Measurements from ENCODE around the gene AHCY.
"Not testable (repeated sequence)": the region's sequence is repeated elsewhere in the genome, so short reads cannot be mapped to it uniquely, and the experiment has no call there.

AHCY gene

DNA sequence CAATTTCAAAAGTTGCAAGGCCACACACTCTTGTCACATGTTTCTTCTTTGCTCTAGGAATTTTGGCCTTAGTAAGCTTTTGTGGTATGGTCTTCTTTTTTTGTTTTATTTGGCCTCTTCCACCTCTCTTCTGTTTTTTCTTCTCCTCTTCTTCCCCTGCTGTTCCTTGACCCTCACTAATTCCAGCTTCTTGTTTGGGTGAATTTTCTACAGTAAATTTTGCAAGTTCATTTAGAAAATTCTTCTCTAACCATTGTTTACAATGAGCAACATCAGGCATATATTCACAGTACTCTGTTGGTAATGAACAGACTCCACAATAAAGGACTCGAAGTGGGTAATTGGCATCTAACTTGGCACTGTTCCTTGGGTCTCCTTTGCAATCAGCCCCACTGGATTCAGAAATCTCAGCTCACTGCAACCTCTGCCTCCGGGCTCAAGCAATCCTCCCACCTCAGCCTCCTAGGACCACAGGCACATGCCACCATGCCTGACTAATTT is 57.0 kb downstream of the AHCY start:
- DNase-seq: no peak
- H3K27me3 ChIP-seq (ENCODE audit: insufficient read depth, low read length): no peaks in the 10 kb centered on the region
- no CpG with 5 or more reads among the region's 2 CpGs for WGBS (ENCODE audit: extremely low coverage, insufficient coverage, insufficient read length)
- no peak overlapping the region for H3K27ac ChIP-seq (ENCODE audit: low read depth, low read length)
- no peak overlapping the region for H3K4ac ChIP-seq (ENCODE audit: low read depth, low read length)
- no peak overlapping the region for H2BK120ac ChIP-seq (ENCODE audit: insufficient read depth, low read length, poor library complexity)
- no peak overlapping the region for H3K23ac ChIP-seq (ENCODE audit: low read length)
- no peak overlapping the region for H2AK5ac ChIP-seq (ENCODE audit: low read length)
- no peaks in the 10 kb centered on the region for H3K79me2 ChIP-seq (ENCODE audit: control insufficient read depth, insufficient read depth, low read length, poor library complexity)
- H4K12ac ChIP-seq (ENCODE audit: low read depth, low read length): no peak overlapping the region
- H3K4me1 ChIP-seq (ENCODE audit: control insufficient read depth in 1 of 2, insufficient read depth in 2 of 2, low read length in 2 of 2): no peaks in the 10 kb centered on the region
- no peak overlapping the region for H3K9ac ChIP-seq (ENCODE audit: low read length)
- H4K91ac ChIP-seq (ENCODE audit: low read depth, low read length): no peak overlapping the region
- no peaks in the 10 kb centered on the region for H3K36me3 ChIP-seq (ENCODE audit: control insufficient read depth in 1 of 2, insufficient read depth in 2 of 2, low read length in 2 of 2)
- H4K8ac ChIP-seq (ENCODE audit: low read depth, low read length): no peak overlapping the region
- no peak overlapping the region for H2BK12ac ChIP-seq (ENCODE audit: low read length)
- H3K4me3 ChIP-seq (ENCODE audit: low read depth, low read length): no peak overlapping the region
- H2BK5ac ChIP-seq (ENCODE audit: low read depth, low read length, poor library complexity): no peak overlapping the region
- no peak overlapping the region for H3K4me2 ChIP-seq (ENCODE audit: low read length)
- H3K9me3 ChIP-seq (ENCODE audit: insufficient read depth, low read depth, low read length): no peaks in the 10 kb centered on the region
- no peak overlapping the region for H3K14ac ChIP-seq (ENCODE audit: low read length)
- no peaks in the 10 kb centered on the region for H3K79me1 ChIP-seq (ENCODE audit: low read length)
- H3K18ac ChIP-seq (ENCODE audit: low read length): no peak overlapping the region
- H2AFZ ChIP-seq (ENCODE audit: insufficient read depth, low read length, poor library complexity): no peak overlapping the region

DNA sequence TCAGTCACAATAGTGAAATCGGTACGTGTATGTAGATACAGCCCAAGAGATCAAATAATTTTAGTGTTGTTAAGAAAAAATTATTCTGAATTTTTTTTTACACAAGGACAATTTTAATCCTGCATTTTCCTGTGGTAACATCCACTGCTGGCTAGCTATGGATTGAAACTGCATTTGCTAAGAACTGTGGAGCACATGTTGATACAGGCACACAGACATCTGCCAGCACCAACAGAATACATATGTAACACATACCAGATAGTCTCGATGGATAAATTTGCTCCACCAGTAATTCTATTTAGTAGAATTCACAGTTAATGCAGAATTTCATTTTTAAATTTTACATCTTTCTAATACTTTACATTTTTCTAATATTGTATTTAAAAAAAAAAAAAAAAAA is 59.8 kb downstream of the AHCY start:
- DNase-seq: no peak
- no peak overlapping the region for H3K9ac ChIP-seq (ENCODE audit: low read length)
- H3K23ac ChIP-seq (ENCODE audit: low read length): no peak overlapping the region
- H4K12ac ChIP-seq (ENCODE audit: low read depth, low read length): no peak overlapping the region
- no peaks in the 10 kb centered on the region for H3K79me2 ChIP-seq (ENCODE audit: control insufficient read depth, insufficient read depth, low read length, poor library complexity)
- H3K4me1 ChIP-seq (ENCODE audit: control insufficient read depth in 1 of 2, insufficient read depth in 2 of 2, low read length in 2 of 2): no peaks in the 10 kb centered on the region
- H3K36me3 ChIP-seq (ENCODE audit: control insufficient read depth in 1 of 2, insufficient read depth in 2 of 2, low read length in 2 of 2): no peaks in the 10 kb centered on the region
- H3K4ac ChIP-seq (ENCODE audit: low read depth, low read length): no peak overlapping the region
- no peak overlapping the region for H3K18ac ChIP-seq (ENCODE audit: low read length)
- no peak overlapping the region for H2BK12ac ChIP-seq (ENCODE audit: low read length)
- H2BK5ac ChIP-seq (ENCODE audit: low read depth, low read length, poor library complexity): no peak overlapping the region
- no peak overlapping the region for H4K91ac ChIP-seq (ENCODE audit: low read depth, low read length)
- no peak overlapping the region for H3K27ac ChIP-seq (ENCODE audit: low read depth, low read length)
- H3K14ac ChIP-seq (ENCODE audit: low read length): no peak overlapping the region
- no peak overlapping the region for H3K4me3 ChIP-seq (ENCODE audit: low read depth, low read length)
- H3K9me3 ChIP-seq (ENCODE audit: insufficient read depth, low read depth, low read length): no peaks in the 10 kb centered on the region
- no peaks in the 10 kb centered on the region for H3K79me1 ChIP-seq (ENCODE audit: low read length)
- no peak overlapping the region for H2AFZ ChIP-seq (ENCODE audit: insufficient read depth, low read length, poor library complexity)
- H2BK120ac ChIP-seq (ENCODE audit: insufficient read depth, low read length, poor library complexity): no peak overlapping the region
- no peak overlapping the region for H4K8ac ChIP-seq (ENCODE audit: low read depth, low read length)
- H3K27me3 ChIP-seq (ENCODE audit: insufficient read depth, low read length): no peaks in the 10 kb centered on the region
- no peak overlapping the region for H3K4me2 ChIP-seq (ENCODE audit: low read length)
- no CpG with 5 or more reads among the region's 3 CpGs for WGBS (ENCODE audit: extremely low coverage, insufficient coverage, insufficient read length)
- H2AK5ac ChIP-seq (ENCODE audit: low read length): no peak overlapping the region

DNA sequence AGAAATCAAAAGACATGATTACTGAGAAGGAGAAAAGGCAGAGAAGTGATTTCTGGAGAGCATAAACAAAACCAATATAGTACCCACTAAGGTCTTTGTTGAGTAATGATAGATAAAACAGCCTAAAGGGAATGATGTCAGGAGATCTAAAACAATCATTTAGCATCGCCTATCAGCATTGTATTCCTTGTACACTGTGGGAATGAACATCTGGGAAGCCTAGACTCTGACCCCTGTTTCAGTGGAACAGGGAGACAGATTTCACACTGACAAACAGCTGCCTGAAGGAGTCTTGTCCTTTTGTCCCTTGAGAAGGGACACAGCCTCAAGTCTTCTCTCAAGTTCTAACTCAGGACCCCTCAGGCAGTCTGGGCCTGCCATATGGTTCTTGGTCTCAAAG is 60.3 kb downstream of the AHCY start:
- H4K91ac ChIP-seq (ENCODE audit: low read depth, low read length): no peak overlapping the region

DNA sequence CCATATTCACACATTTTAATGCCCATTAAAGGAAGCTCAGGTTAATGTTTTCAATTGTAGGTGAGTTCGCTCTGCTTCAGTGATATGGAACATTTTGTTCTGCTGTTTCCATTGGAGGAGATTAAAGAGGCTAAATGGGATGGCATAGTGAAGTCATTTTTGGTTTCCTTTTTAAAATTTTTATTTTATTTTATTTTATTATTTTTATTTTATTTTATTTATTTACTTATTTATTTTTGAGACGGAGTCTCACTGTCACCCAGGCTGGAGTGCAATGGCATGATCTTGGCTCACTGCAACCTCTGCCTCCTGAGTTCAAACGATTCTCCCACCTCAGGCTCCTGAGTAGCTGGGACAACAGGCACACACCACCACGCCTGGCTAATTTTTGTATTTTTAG is 61.1 kb downstream of the AHCY start:
- not testable (repeated sequence) for H2BK5ac ChIP-seq (ENCODE audit: low read depth, low read length, poor library complexity); H3K9ac ChIP-seq (ENCODE audit: low read length); H3K79me2 ChIP-seq (ENCODE audit: control insufficient read depth, insufficient read depth, low read length, poor library complexity); H3K18ac ChIP-seq (ENCODE audit: low read length); H3K4me1 ChIP-seq (ENCODE audit: control insufficient read depth in 1 of 2, insufficient read depth in 2 of 2, low read length in 2 of 2); H2BK12ac ChIP-seq (ENCODE audit: low read length); H4K8ac ChIP-seq (ENCODE audit: low read depth, low read length); H3K9me3 ChIP-seq (ENCODE audit: insufficient read depth, low read depth, low read length); H3K27me3 ChIP-seq (ENCODE audit: insufficient read depth, low read length); H3K36me3 ChIP-seq (ENCODE audit: control insufficient read depth in 1 of 2, insufficient read depth in 2 of 2, low read length in 2 of 2); H2AK5ac ChIP-seq (ENCODE audit: low read length); H2BK120ac ChIP-seq (ENCODE audit: insufficient read depth, low read length, poor library complexity); H3K14ac ChIP-seq (ENCODE audit: low read length); H2AFZ ChIP-seq (ENCODE audit: insufficient read depth, low read length, poor library complexity); H4K91ac ChIP-seq (ENCODE audit: low read depth, low read length); H3K4ac ChIP-seq (ENCODE audit: low read depth, low read length); H3K4me2 ChIP-seq (ENCODE audit: low read length); H3K4me3 ChIP-seq (ENCODE audit: low read depth, low read length); H3K27ac ChIP-seq (ENCODE audit: low read depth, low read length); H3K23ac ChIP-seq (ENCODE audit: low read length); DNase-seq; H4K12ac ChIP-seq (ENCODE audit: low read depth, low read length); H3K79me1 ChIP-seq (ENCODE audit: low read length)
- no CpG with 5 or more reads among the region's 4 CpGs for WGBS (ENCODE audit: extremely low coverage, insufficient coverage, insufficient read length)

More for the DNA sequence above, 60.3 kb downstream of the AHCY start:
- H3K4me1 ChIP-seq (ENCODE audit: control insufficient read depth in 1 of 2, insufficient read depth in 2 of 2, low read length in 2 of 2): no peaks in the 10 kb centered on the region
- H3K4me2 ChIP-seq (ENCODE audit: low read length): no peak overlapping the region
- DNase-seq: no peak
- H2BK5ac ChIP-seq (ENCODE audit: low read depth, low read length, poor library complexity): no peak overlapping the region
- H3K14ac ChIP-seq (ENCODE audit: low read length): no peak overlapping the region
- H3K9ac ChIP-seq (ENCODE audit: low read length): no peak overlapping the region
- WGBS (ENCODE audit: extremely low coverage, insufficient coverage, insufficient read length): no CpG with 5 or more reads among the region's 1 CpG
- H3K18ac ChIP-seq (ENCODE audit: low read length): no peak overlapping the region
- H3K36me3 ChIP-seq (ENCODE audit: control insufficient read depth in 1 of 2, insufficient read depth in 2 of 2, low read length in 2 of 2): no peaks in the 10 kb centered on the region
- H3K23ac ChIP-seq (ENCODE audit: low read length): no peak overlapping the region
- no peaks in the 10 kb centered on the region for H3K27me3 ChIP-seq (ENCODE audit: insufficient read depth, low read length)
- no peak overlapping the region for H2BK120ac ChIP-seq (ENCODE audit: insufficient read depth, low read length, poor library complexity)
- H2BK12ac ChIP-seq (ENCODE audit: low read length): no peak overlapping the region
- no peak overlapping the region for H3K4me3 ChIP-seq (ENCODE audit: low read depth, low read length)
- no peak overlapping the region for H4K12ac ChIP-seq (ENCODE audit: low read depth, low read length)
- no peaks in the 10 kb centered on the region for H3K79me2 ChIP-seq (ENCODE audit: control insufficient read depth, insufficient read depth, low read length, poor library complexity)
- H2AFZ ChIP-seq (ENCODE audit: insufficient read depth, low read length, poor library complexity): no peak overlapping the region
- H3K4ac ChIP-seq (ENCODE audit: low read depth, low read length): no peak overlapping the region
- H2AK5ac ChIP-seq (ENCODE audit: low read length): no peak overlapping the region
- H4K8ac ChIP-seq (ENCODE audit: low read depth, low read length): no peak overlapping the region
- no peak overlapping the region for H3K27ac ChIP-seq (ENCODE audit: low read depth, low read length)
- H3K9me3 ChIP-seq (ENCODE audit: insufficient read depth, low read depth, low read length): no peaks in the 10 kb centered on the region
- no peaks in the 10 kb centered on the region for H3K79me1 ChIP-seq (ENCODE audit: low read length)
